HG03196 (cell line): ENCODE results near the gene PRKCA.

Source experiments
- ATAC-seq: cut with Tn5 transposase; IDR thresholded peaks from one replicate; pipeline ENCODE4 v1.9.1; 2021; ENCODE audit not compliant: unreplicated experiment

Gene PRKCA

GRCh38 chr17:66535611-66536010 is 233.2 kb downstream of the PRKCA start:
- no peak for ATAC-seq

DNA sequence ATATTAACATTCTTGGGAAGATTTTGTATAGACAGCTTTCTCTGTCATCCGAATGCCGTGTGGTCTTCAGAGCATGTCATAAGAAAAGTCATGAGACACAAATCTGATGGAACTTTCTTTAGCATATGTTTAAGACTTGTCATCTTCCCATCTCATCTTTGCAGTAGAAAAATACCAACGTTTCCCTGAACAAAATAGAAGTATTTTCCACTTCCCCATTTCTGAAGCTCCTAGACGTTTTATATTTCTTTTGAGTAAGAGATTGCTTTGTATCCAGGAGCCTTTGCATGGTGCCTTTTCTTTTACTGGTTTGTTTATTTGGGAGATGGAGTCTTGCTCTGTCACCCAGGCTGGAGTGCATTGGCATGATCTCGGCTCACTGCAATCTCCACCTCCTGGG is 235.1 kb downstream of the PRKCA start:
- no peak for ATAC-seq

DNA sequence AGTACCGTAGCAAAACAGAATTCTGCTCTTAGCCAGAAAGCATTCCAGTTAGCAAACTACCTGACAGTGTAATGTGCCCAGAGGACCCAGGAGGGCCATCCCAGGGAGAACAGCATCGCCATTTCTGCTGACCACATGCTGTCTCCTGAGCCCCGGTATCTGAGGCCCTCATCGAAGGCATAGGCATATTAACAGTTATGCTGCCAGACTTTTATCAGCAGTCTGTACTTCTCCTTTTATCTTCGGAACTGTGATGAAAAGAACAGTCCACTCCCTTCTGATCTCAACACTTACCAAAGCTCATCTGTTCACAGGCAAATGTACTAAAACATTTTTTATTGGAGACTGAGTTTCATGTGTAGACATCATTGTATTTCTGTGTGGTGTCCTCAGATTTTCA is 236.4 kb downstream of the PRKCA start:
- no peak for ATAC-seq

- no peak for ATAC-seq
Measured at GRCh38 chr17:66540131-66540781, 237.8 kb downstream of the PRKCA start.

GRCh38 chr17:66541461-66542128 is 239.2 kb downstream of the PRKCA start:
- ATAC-seq: peak; percentile 84

GRCh38 chr17:66542129-66542966 is 239.9 kb downstream of the PRKCA start:
- ATAC-seq: peak; percentile 96

- ATAC-seq: no peak
Measured at GRCh38 chr17:66542967-66543520, 240.6 kb downstream of the PRKCA start.

DNA sequence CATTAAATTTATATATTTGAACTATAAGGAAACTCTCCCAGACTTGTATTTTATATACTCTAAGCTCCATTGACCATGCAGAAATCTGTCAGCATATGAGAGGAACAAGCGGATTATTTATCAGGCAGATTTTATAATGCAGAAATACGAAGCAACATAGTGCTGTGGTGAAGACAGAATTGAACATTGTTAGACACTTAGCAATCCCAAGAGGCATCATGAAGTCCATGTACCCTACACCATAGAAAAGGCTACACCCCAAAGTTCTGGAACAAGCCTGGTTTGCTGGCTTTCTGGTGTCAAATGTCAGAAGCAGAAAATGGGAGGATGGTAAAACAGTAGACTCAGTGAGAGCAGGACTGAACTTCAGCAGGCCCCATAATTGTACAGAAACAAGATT is 241.1 kb downstream of the PRKCA start:
- no peak for ATAC-seq

- no peak for ATAC-seq
Measured at GRCh38 chr17:66545918-66546317, 243.5 kb downstream of the PRKCA start.

GRCh38 chr17:66547151-66547865 is 244.9 kb downstream of the PRKCA start:
- ATAC-seq: no peak

DNA sequence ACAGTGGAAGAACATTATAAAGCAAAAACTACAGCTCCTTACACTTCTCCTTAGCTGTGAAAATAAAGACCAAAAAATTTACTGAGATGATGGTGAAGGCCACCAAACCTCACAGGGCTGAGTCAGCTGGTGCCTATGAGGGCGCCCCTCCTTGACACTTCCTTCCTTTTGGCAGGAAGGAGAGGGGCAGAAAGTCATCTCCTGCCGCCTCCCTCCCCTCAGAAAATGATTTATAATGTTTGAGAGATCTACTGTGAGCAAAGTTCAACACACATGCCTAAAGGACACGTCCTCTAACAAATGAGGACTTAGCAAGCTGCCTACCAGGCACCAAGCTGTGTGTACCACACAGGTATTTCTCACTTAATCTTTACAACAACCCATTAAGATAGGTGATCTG is 245.7 kb downstream of the PRKCA start:
- ATAC-seq: no peak

DNA sequence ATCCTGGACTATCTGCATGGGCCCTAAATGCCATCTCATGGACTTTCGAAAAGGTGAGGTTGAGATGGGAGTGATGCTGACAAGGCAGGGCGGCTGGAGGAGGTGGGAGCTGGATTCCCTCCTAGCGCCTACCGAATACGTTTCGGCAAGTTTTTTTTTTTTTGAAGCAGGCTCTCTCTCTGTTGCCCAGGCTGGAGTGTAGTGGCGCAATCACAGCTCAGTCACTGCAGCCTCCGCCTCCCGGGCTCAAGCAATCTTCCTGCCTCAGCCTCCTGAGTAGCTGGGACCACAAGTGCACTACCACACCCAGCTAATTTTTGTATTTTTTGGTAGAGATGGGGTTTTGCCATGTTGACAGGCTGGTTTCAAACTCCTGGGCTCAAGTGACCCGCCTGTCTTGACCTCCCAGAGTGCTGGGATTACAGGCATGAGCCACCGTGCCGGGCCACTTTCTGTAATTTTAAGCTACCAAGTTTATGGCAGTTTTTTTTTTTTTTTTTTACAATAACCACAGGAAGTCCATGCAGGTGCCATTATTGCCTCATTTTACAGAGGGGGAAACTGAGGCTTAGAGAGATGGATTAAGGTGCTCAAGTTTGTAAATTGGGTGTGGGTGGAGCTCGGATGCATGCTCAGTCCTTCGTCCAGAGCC is 246.4 kb downstream of the PRKCA start:
- ATAC-seq: no peak

- no peak for ATAC-seq
Measured at GRCh38 chr17:66549311-66549704, 246.9 kb downstream of the PRKCA start.

- no peak for ATAC-seq
Measured at GRCh38 chr17:66549731-66550207, 247.4 kb downstream of the PRKCA start.

DNA sequence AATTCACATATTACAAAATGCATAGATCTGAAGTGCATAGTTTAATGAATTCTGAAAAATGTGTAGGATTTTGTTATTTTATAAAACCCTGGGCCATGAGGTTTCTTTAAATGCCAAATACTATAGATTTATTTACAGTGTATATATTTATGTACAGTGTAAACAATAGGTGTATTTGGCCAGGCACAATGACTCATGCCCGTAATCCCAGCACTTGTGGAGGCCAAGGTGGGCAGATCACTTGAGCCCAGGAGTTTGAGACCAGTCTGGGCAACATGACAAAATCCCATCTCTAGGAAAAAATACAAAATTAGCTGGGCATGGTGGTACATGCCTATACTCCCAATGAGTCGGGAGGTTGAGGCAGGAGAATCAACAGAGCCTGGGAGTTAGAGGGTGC is 249.4 kb downstream of the PRKCA start:
- ATAC-seq: no peak

GRCh38 chr17:66552371-66552770 is 250.0 kb downstream of the PRKCA start:
- no peak for ATAC-seq

GRCh38 chr17:66555605-66556004 is 253.2 kb downstream of the PRKCA start:
- no peak for ATAC-seq

- ATAC-seq: no peak
Measured at GRCh38 chr17:66557200-66557599, 254.8 kb downstream of the PRKCA start.

GRCh38 chr17:66557886-66558285 is 255.5 kb downstream of the PRKCA start:
- ATAC-seq: no peak

DNA sequence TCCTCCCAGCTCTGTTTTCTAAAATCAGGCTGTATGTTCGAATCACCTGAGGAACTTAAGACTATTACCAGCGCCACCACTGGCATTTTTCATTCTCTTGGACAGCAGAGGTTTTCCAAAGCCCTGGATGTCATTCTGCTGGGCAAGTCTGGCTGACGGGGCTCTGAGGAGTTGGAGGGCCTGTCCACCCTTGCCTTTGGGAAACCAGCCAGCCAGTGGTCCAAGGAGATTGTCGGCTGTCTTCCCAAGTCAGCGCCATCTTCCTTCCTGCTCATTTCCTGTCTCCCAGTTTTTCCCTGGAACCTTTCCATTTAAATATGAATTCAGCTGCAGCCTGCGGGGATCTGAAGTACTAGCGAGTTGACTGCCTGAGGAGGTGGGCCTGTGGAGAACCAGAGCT is 258.3 kb downstream of the PRKCA start:
- ATAC-seq: no peak
